ENCODE results near the gene TMOD3. TPM values are rescaled to one million over a fixed set of nuclear protein-coding genes. Genes with fewer than 3 reads are reported as not detected.

Gene TMOD3
- total and polyA plus RNA-seq, 2 of the 4 experiments (the other 2 are of a cell fraction) = 10.7 to 22.0 TPM

DNA sequence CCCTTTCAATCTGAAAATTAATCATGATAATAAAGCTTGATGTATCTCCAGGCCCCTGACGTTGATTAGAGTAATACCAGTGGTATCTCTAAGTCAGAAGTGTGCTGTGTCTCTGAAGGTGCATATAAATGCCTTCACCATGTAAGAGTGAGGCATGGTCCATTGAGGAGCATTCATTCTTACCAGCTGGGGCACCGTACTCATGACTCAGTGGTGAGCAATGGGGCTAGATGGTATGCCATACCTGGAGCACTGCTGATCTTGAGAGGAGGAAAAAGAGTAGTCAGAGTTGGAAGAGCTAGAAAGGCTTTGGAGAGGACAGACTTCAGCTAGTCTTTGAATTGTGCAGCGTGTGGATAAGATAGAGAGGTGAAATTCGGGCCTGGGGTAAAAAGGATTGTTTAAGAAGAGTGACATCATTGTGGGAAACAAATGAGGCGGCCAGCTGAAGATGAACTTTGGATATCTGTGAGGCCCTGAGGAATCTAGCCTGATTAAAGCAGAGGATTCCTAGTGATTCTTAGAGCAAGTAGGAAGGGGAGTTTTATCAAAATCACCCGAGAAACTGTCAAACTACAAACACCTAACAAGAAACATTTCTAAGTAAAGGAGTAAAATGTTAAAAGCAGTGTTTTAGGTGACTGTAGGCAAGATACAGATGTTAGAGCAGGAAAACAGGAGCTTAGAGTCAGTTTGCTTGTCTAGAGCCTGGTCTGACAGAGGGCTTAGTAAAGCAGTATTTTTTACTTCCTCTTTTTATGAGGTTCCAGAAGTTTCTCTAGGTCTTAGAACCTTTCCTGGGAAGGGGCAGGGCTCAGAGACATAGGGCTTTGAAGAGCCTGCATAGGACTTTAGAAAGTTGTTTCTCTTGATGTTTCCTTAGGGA is 13.6 kb downstream of the TMOD3 start (continued):
- TF ChIP-seq MAZ (IDR thresholded peaks at IDR 0.05; ENCODE audit: borderline replicate concordance, low read depth, low read length) = no peak

DNA sequence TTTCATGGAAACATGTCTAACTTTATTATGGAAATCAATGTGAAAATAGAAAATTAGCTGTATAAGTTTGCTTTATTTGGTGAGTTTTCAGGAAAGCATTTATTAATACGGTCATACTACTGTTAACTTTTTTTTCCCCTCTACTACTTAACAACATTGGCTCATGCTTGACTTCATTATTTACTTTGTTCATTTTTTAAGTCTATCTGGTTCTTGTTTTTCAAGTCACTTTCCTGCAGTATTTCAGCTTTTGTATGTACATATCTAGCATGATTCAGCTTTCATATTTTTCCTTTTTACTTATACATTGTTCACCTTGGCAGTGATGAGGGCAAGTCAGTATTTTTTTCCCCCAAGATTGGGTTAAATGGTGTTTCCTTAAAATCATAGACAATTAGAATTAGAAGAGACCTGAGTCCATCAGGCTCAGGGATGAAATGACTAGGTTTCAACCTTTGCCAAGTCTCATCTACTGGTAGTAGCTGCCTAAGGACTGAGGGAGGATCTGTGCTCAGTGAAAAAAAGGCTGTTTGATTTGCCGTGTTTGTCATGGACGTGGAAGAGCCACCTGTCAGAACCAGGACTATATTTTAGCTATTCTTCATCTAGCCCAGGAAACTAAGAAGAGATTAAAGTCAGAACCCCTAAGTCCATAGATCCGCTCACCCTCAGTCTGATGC is 15.4 kb downstream of the TMOD3 start:
- Histone ChIP-seq H3K9ac (ENCODE audit: low read depth, low read length) (no peak overlapping the region), H3K9me3 (ENCODE audit: control insufficient read depth, insufficient read depth, low read length) (no peaks in the 10 kb centered on the region), H3K36me3 (ENCODE audit: control insufficient read depth, insufficient read depth, low read length) (no peaks in the 10 kb centered on the region), H3K56ac (ENCODE audit: extremely low read depth, insufficient read depth, low read length) (no peak overlapping the region), H3K4me2 (ENCODE audit: low read depth, low read length) (peak overlapping the region; percentile 23; the same call in 1 of the 2 replicates), H2AK5ac (ENCODE audit: low read depth, low read length) (peak overlapping the region; percentile 66; the same call in 1 of the 2 replicates), H3K79me1 (ENCODE audit: low read depth in 1 of 2, low read length in 2 of 2) (peaks cover 20 to 85% of the 10 kb centered on the region in 2 experiments), H3K4me1 (ENCODE audit: control insufficient read depth, insufficient read depth, low read length) (peaks cover 20% of the 10 kb centered on the region), H3K27ac (ENCODE audit: insufficient read depth, low read length) (peak overlapping the region; percentile 48; the same call in 1 of the 2 replicates), H3K27me3 (ENCODE audit: control insufficient read depth, insufficient read depth, low read length) (no peaks in the 10 kb centered on the region), H3K4me3 (ENCODE audit: insufficient read depth, low read depth, low read length) (no peak overlapping the region), H4K20me1 (ENCODE audit: insufficient read depth, low read length) (peaks cover 86% of the 10 kb centered on the region; the same call in 1 of the 2 replicates), H4K5ac (ENCODE audit: low read depth, low read length) (no peak overlapping the region), H3K23ac (ENCODE audit: low read depth, low read length) (peak overlapping the region; percentile 76; the same call in 1 of the 2 replicates), H2BK20ac (ENCODE audit: low read depth, low read length) (0 out of 2 replicates have a peak overlapping the region, but pooled peaks have one; percentile 24), H2BK5ac (ENCODE audit: low read depth, low read length, poor library complexity, severe bottlenecking) (peak overlapping the region; percentile 12), H3K4ac (ENCODE audit: low read depth, low read length) (0 out of 2 replicates have a peak overlapping the region, but pooled peaks have one; percentile 54), H4K91ac (ENCODE audit: insufficient read depth, low read depth, low read length) (no peak overlapping the region; the same call in 1 of the 2 replicates), H2BK15ac (ENCODE audit: low read depth, low read length) (peak overlapping the region; percentile 7; the same call in 1 of the 3 replicates), H3K18ac (ENCODE audit: low read depth, low read length) (peak overlapping the region; percentile 65; the same call in 1 of the 2 replicates), H4K8ac (ENCODE audit: low read depth in 2 of 2, low read length in 2 of 2) (no peak overlapping the region; a peak in 1 of 4 replicates), H3K14ac (replicated peaks; ENCODE audit: low read depth, low read length) (peak overlapping the region; percentile 77), H3K9me1 (ENCODE audit: insufficient read depth, low read length) (peaks cover 18% of the 10 kb centered on the region), H2AFZ (replicated peaks; ENCODE audit: low read length, poor library complexity) (no peak overlapping the region), H2AK9ac (replicated peaks; ENCODE audit: low read depth, low read length, poor library complexity) (no peak overlapping the region), H2BK120ac (ENCODE audit: low read depth, low read length) (peak overlapping the region; percentile 45)
- dilution Hi-C loops (cut with HindIII; ENCODE audit: low sequenced_read_pairs, unreplicated experiment) = no loop called here
- WGBS, 2 experiments (ENCODE audit: extremely low coverage in 2 of 2, insufficient read length in 1 of 2) = no CpG with 5 or more reads among the region's 4 CpGs
- ATAC-seq (ENCODE audit: low read depth) (no peak), DNase-seq (peak; percentile 36)
- in situ Hi-C loops (cut with MboI; ENCODE audit: low sequenced_read_pairs) = no loop called here
- BruUV-seq (replicated peaks) = no TSS peak
- TF ChIP-seq CHD1 (IDR thresholded peaks at IDR 0.05; ENCODE audit: low read depth, low read length) (no peak), MAZ (IDR thresholded peaks at IDR 0.05; ENCODE audit: borderline replicate concordance, low read depth, low read length) (no peak), BHLHE40 (IDR thresholded peaks at IDR 0.05; ENCODE audit: low read depth, low read length) (no peak), SMC3 (IDR thresholded peaks at IDR 0.05; ENCODE audit: low read depth, low read length) (no peak), MAFK (IDR thresholded peaks at IDR 0.05; ENCODE audit: low read depth, low read length) (no peak)
- TF ChIP-seq, protein P1, sequence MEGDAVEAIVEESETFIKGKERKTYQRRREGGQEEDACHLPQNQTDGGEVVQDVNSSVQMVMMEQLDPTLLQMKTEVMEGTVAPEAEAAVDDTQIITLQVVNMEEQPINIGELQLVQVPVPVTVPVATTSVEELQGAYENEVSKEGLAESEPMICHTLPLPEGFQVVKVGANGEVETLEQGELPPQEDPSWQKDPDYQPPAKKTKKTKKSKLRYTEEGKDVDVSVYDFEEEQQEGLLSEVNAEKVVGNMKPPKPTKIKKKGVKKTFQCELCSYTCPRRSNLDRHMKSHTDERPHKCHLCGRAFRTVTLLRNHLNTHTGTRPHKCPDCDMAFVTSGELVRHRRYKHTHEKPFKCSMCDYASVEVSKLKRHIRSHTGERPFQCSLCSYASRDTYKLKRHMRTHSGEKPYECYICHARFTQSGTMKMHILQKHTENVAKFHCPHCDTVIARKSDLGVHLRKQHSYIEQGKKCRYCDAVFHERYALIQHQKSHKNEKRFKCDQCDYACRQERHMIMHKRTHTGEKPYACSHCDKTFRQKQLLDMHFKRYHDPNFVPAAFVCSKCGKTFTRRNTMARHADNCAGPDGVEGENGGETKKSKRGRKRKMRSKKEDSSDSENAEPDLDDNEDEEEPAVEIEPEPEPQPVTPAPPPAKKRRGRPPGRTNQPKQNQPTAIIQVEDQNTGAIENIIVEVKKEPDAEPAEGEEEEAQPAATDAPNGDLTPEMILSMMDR (conservative IDR thresholded peaks at IDR 0.05; ENCODE audit: low read depth, low read length) = no peak
- intact Hi-C loops (cut with micrococcal nuclease) = no loop called here
- ChIA-PET CTCF (interaction anchor here (0.8 kb wide), 1 partner anchor 13 kb away, joined by 3 read pairs; no protein-coding TSS in a partner anchor), POLR2A (ENCODE audit: unreplicated experiment) (interaction anchor here (0.8 kb wide), 1 partner anchor 12 kb away, joined by 3 read pairs; no protein-coding TSS in a partner anchor)

Data from IMR-90 (cell line).